Nephron (organoid): ENCODE measurements around the gene AICDA.
"Not testable (repeated sequence)": the region's sequence is repeated elsewhere in the genome, so short reads cannot be mapped to it uniquely, and the experiment has no call there.

Experiments
- H3K27ac Mint-ChIP-seq, 3 experiments: 2 replicates each; pipeline ENCODE4 v1.8.0; 2020; ENCODE audit warnings: mixed read lengths in 3 of 3, mild to moderate bottlenecking in 2 of 3, moderate library complexity in 1 of 3
- H3K27me3 Mint-ChIP-seq: 2 replicates; pipeline ENCODE4 v1.8.0; 2021; ENCODE audit warnings: low read depth, mild to moderate bottlenecking, moderate library complexity, mixed read lengths
- H3K36me3 Mint-ChIP-seq: 2 replicates; pipeline ENCODE4 v1.8.0; 2020; ENCODE audit warnings: low read depth, mixed read lengths
- H3K4me1 Mint-ChIP-seq: 2 replicates; pipeline ENCODE4 v1.8.0; 2020; ENCODE audit warnings: mixed read lengths
- H3K4me3 Mint-ChIP-seq, 3 experiments: 2 replicates each; pipeline ENCODE4 v1.8.0; 2020; ENCODE audit warnings: mild to moderate bottlenecking in 3 of 3, mixed read lengths in 3 of 3, moderate library complexity in 2 of 3
- H3K9me3 Mint-ChIP-seq: 2 replicates; pipeline ENCODE4 v1.8.0; 2020; ENCODE audit warnings: mixed read lengths
- CTCF ChIP-seq, 3 experiments: fragments of 200-600 bp; sonication (generic); IDR thresholded peaks; one replicate each; pipeline ENCODE4 v1.5.0; 2021; ENCODE audit warnings: antibody characterized with exemption in 3 of 3; ENCODE audit not compliant: unreplicated experiment in 3 of 3

The AICDA gene

GRCh38 chr12:8572507-8572906, 40.2 kb downstream of the AICDA start:
- Mint-ChIP-seq H3K27ac (no peak overlapping the region), H3K27me3 (no peaks in the 10 kb centered on the region), H3K4me3 (no peak overlapping the region), H3K36me3 (no peaks in the 10 kb centered on the region), H3K4me1 (no peaks in the 10 kb centered on the region), H3K9me3 (no peaks in the 10 kb centered on the region)
- TF ChIP-seq CTCF (IDR thresholded peaks at IDR 0.05; ENCODE audit: unreplicated experiment in 3 of 3), result no peak

DNA sequence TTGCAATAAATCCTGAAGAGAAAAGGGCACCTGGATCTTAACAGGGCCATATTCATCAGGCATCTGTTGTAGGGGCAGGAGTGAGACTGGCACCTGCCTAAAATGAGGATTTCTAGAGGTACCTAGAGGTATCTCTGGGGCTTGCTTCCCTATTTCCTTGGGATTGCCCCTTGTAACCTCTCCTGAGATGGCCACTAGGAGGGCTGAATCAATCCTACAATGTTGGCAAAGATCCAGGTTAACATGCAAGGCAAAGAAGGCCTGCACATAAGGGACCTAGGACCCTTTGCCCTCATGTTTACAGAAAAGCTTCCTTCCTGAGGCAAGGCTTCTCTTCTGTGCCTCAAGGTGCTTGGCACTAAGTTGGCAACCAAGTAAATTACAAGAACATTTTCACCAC, 46.1 kb downstream of the AICDA start:
- peaks cover 10% of the 10 kb centered on the region for H3K9me3 Mint-ChIP-seq
- H3K27ac Mint-ChIP-seq, result no peak overlapping the region
- H3K4me1 Mint-ChIP-seq, result no peaks in the 10 kb centered on the region
- no peaks in the 10 kb centered on the region for H3K36me3 Mint-ChIP-seq
- TF ChIP-seq CTCF (IDR thresholded peaks at IDR 0.05; ENCODE audit: unreplicated experiment in 3 of 3), result no peak
- H3K4me3 Mint-ChIP-seq, result no peak overlapping the region
- no peaks in the 10 kb centered on the region for H3K27me3 Mint-ChIP-seq

DNA sequence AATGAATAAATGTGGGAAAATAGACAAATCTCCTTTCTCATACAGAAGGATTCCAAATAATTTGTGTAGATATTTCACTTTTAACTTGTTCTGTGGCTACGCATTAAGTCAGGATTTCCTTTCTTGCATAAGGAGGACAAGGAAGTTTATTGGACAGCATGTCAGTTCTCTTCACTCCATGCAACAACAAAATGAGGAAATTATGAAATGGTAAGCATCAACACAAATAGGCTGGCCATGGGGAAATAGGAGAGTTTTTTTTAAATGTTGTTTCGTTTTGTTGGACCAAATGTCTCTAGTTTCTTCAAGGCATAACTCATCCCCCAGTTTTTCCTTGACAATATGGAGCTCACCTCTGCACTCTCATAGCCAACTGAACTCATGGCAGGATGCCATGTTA, 46.6 kb downstream of the AICDA start:
- H3K9me3 Mint-ChIP-seq, result peaks cover 14% of the 10 kb centered on the region
- not testable (repeated sequence) for H3K4me3 Mint-ChIP-seq, H3K27ac Mint-ChIP-seq

DNA sequence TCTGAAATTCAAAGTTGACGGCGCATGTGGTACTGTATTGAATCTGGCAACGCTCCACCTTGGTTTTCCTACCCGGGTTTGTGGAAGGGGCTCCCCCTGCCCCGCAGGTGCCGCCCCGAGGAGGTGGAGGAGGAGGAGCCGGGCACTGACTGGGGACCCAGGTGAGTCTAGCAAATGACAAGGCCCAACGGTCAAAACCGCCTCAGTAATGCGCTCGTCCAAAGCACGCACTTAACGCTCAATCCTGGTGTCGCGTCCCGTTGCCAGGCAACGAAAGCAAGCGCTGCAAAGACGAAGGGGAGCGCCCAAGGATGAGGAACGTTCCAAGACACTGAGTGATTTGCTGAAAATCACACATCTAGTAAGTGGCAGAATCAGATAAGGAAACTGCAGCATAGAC, 48.0 kb downstream of the AICDA start:
- Mint-ChIP-seq H3K4me3 (no peak overlapping the region), H3K4me1 (no peaks in the 10 kb centered on the region), H3K27ac (no peak overlapping the region), H3K27me3 (no peaks in the 10 kb centered on the region), H3K36me3 (no peaks in the 10 kb centered on the region), H3K9me3 (peaks cover 17% of the 10 kb centered on the region)
- no peak for TF ChIP-seq CTCF (IDR thresholded peaks at IDR 0.05; ENCODE audit: unreplicated experiment in 3 of 3)

More for the DNA sequence above, 46.6 kb downstream of the AICDA start:
- not testable (repeated sequence) for H3K27me3 Mint-ChIP-seq, H3K36me3 Mint-ChIP-seq, H3K4me1 Mint-ChIP-seq

GRCh38 chr12:8563356-8563755, 49.3 kb downstream of the AICDA start:
- Mint-ChIP-seq H3K9me3 (peaks cover 17% of the 10 kb centered on the region), H3K27ac (no peak overlapping the region), H3K27me3 (no peaks in the 10 kb centered on the region), H3K4me3 (no peak overlapping the region), H3K4me1 (no peaks in the 10 kb centered on the region), H3K36me3 (no peaks in the 10 kb centered on the region)
- no peak for TF ChIP-seq CTCF (IDR thresholded peaks at IDR 0.05; ENCODE audit: unreplicated experiment in 3 of 3)

- TF ChIP-seq CTCF (IDR thresholded peaks at IDR 0.05; ENCODE audit: unreplicated experiment in 3 of 3), result no peak
- Mint-ChIP-seq H3K36me3 (no peaks in the 10 kb centered on the region), H3K4me3 (no peak overlapping the region), H3K27ac (no peak overlapping the region), H3K4me1 (no peaks in the 10 kb centered on the region), H3K9me3 (peaks cover 17% of the 10 kb centered on the region), H3K27me3 (no peaks in the 10 kb centered on the region)
Observed at GRCh38 chr12:8562310-8562709, 50.3 kb downstream of the AICDA start.
